ENCODE results near the gene MMP7. TPM values are rescaled to one million over a fixed set of nuclear protein-coding genes. Genes with fewer than 3 reads are reported as not detected.

Gene MMP7
- total and polyA plus RNA-seq, 4 donors, result 0.42 to 2.2 TPM; not detected in 2

DNA sequence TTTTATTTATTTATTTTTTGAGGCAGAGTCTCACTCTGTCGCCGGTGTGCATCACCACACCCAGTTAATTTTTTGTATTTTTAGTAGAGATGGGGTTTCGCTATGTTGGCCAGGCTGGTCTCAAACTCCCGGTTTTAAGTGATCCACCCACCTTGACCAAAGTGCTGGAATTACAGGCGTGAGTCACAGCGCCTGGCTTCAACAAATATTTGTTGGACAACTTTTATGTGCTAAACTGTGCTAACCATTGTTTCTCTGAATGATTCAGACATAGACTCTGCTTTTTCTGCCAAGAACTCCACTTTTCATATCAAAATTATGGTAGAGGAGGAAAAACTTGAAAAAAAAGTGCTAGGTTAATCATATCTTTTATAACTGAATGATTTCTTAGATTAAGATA lies 36.3 kb downstream of the MMP7 start:
- WGBS, 2 donors, result 75 to 76% methylated on average over 6 of the region's 6 CpGs
- Histone ChIP-seq H3K9me3 (ENCODE audit: control insufficient read depth, low read length) (no peaks in the 10 kb centered on the region), H3K36me3 (ENCODE audit: control insufficient read depth in 1 of 2, insufficient read depth in 2 of 2, low read length in 1 of 2) (no peaks in the 10 kb centered on the region), H3K4me1 (ENCODE audit: control insufficient read depth in 1 of 2, insufficient read depth in 2 of 2, low read length in 2 of 2) (no peaks in the 10 kb centered on the region), H3K27ac (ENCODE audit: low read depth in 1 of 2, low read length in 2 of 2) (no peak overlapping the region), H3K27me3 (ENCODE audit: control insufficient read depth in 1 of 2, insufficient read depth in 2 of 2, low read length in 1 of 2) (no peaks in the 10 kb centered on the region), H3K4me3 (ENCODE audit: low read length in 2 of 2) (no peak overlapping the region)
- no peak for ATAC-seq (ENCODE audit: low FRiP score)
- DNase-seq, result no peak
- intact Hi-C loops (cut with DNase I), result loop anchor here (2.0 to 10.0 kb wide), 2 partner anchors 103 to 149 kb away; partner anchors contain the start of gene BIRC2 (in 1 of the 2)

DNA sequence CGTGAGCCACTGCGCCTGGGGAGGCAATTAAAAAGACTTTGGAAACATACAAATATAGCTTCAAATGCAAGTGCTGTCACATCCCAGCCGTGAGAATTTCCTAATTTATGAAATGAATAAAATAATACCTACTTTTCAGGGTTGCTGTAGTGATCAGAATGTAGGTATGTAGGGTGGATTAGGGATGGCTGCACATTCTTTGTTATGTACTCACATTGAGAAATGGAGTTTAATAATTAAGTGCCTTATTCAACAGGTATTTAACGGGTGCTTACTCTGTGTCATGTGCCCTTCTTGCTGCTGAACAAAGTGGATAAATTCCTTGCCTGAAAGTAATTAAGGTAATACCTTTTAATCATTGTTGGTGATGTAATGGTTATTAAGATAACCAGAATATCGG lies 37.0 kb downstream of the MMP7 start:
- Histone ChIP-seq H3K27me3 (ENCODE audit: control insufficient read depth in 1 of 2, insufficient read depth in 2 of 2, low read length in 1 of 2) (no peaks in the 10 kb centered on the region), H3K36me3 (ENCODE audit: control insufficient read depth in 1 of 2, insufficient read depth in 2 of 2, low read length in 1 of 2) (no peaks in the 10 kb centered on the region), H3K4me1 (ENCODE audit: control insufficient read depth in 1 of 2, insufficient read depth in 2 of 2, low read length in 2 of 2) (no peaks in the 10 kb centered on the region), H3K9me3 (ENCODE audit: control insufficient read depth, low read length) (no peaks in the 10 kb centered on the region), H3K4me3 (ENCODE audit: low read length in 2 of 2) (no peak overlapping the region), H3K27ac (ENCODE audit: low read depth in 1 of 2, low read length in 2 of 2) (no peak overlapping the region)
- DNase-seq, result no peak
- intact Hi-C loops (cut with DNase I), result loop anchor here in 1 of 2 donors (10.0 kb wide), 1 partner anchor 149 kb away; the partner anchor contains the start of gene BIRC2
- WGBS, 2 donors, result 83 to 86% methylated on average over 5 of the region's 5 CpGs
- ATAC-seq (ENCODE audit: low FRiP score), result no peak

- ATAC-seq (ENCODE audit: low FRiP score), result no peak
- intact Hi-C loops (cut with DNase I), result loop anchor here in 1 of 2 donors (10.0 kb wide), 1 partner anchor 147 kb away; the partner anchor contains the start of gene BIRC2
Measured at GRCh38 chr11:102491969-102492368, 38.6 kb downstream of the MMP7 start.

GRCh38 chr11:102489186-102490145 lies 41.1 kb downstream of the MMP7 start:
- H3K27ac ChIP-seq (ENCODE audit: low read depth in 1 of 2, low read length in 2 of 2), result no peak overlapping the region
- intact Hi-C loops (cut with DNase I), result loop anchor here in 1 of 2 donors (10.0 kb wide), 1 partner anchor 145 kb away; the partner anchor contains the start of gene BIRC2
- no peaks in the 10 kb centered on the region for H3K27me3 ChIP-seq (ENCODE audit: control insufficient read depth in 1 of 2, insufficient read depth in 2 of 2, low read length in 1 of 2)
- ATAC-seq (ENCODE audit: low FRiP score), result no peak
- peaks cover 1% of the 10 kb centered on the region for H3K9me3 ChIP-seq (ENCODE audit: control insufficient read depth, low read length)
- H3K36me3 ChIP-seq (ENCODE audit: control insufficient read depth in 1 of 2, insufficient read depth in 2 of 2, low read length in 1 of 2), result no peaks in the 10 kb centered on the region
- no peak for DNase-seq
- H3K4me3 ChIP-seq (ENCODE audit: low read length in 2 of 2), result no peak overlapping the region
- no peaks in the 10 kb centered on the region for H3K4me1 ChIP-seq (ENCODE audit: control insufficient read depth in 1 of 2, insufficient read depth in 2 of 2, low read length in 2 of 2)
- 56 to 71% methylated on average over 5 of the region's 5 CpGs for WGBS, 2 donors

More at GRCh38 chr11:102491969-102492368, 38.6 kb downstream of the MMP7 start:
- H3K9me3 ChIP-seq (ENCODE audit: control insufficient read depth, low read length), result peaks cover 1% of the 10 kb centered on the region
- no peak for DNase-seq
- no peaks in the 10 kb centered on the region for H3K27me3 ChIP-seq (ENCODE audit: control insufficient read depth in 1 of 2, insufficient read depth in 2 of 2, low read length in 1 of 2)
- H3K4me1 ChIP-seq (ENCODE audit: control insufficient read depth in 1 of 2, insufficient read depth in 2 of 2, low read length in 2 of 2), result no peaks in the 10 kb centered on the region
- no peak overlapping the region for H3K4me3 ChIP-seq (ENCODE audit: low read length in 2 of 2)
- H3K36me3 ChIP-seq (ENCODE audit: control insufficient read depth in 1 of 2, insufficient read depth in 2 of 2, low read length in 1 of 2), result no peaks in the 10 kb centered on the region
- no peak overlapping the region for H3K27ac ChIP-seq (ENCODE audit: low read depth in 1 of 2, low read length in 2 of 2)
- 87 to 93% methylated on average over 2 of the region's 2 CpGs for WGBS, 2 donors

- no peak overlapping the region for H3K4me3 ChIP-seq (ENCODE audit: low read length in 2 of 2)
- WGBS, 2 donors, result 84 to 90% methylated on average over 3 of the region's 3 CpGs
- no peak overlapping the region for H3K27ac ChIP-seq (ENCODE audit: low read depth in 1 of 2, low read length in 2 of 2)
- DNase-seq (no peak), ATAC-seq (ENCODE audit: low FRiP score) (no peak)
- intact Hi-C loops (cut with DNase I), result no loop called here
- H3K36me3 ChIP-seq (ENCODE audit: control insufficient read depth in 1 of 2, insufficient read depth in 2 of 2, low read length in 1 of 2), result no peaks in the 10 kb centered on the region
- no peaks in the 10 kb centered on the region for H3K27me3 ChIP-seq (ENCODE audit: control insufficient read depth in 1 of 2, insufficient read depth in 2 of 2, low read length in 1 of 2)
- H3K9me3 ChIP-seq (ENCODE audit: control insufficient read depth, low read length), result peaks cover 1% of the 10 kb centered on the region
- H3K4me1 ChIP-seq (ENCODE audit: control insufficient read depth in 1 of 2, insufficient read depth in 2 of 2, low read length in 2 of 2), result no peaks in the 10 kb centered on the region
Measured at GRCh38 chr11:102488208-102488607, 42.3 kb downstream of the MMP7 start.

GRCh38 chr11:102487214-102487613 lies 43.3 kb downstream of the MMP7 start:
- DNase-seq (no peak), ATAC-seq (ENCODE audit: low FRiP score) (no peak)
- intact Hi-C loops (cut with DNase I), result no loop called here
- Histone ChIP-seq H3K4me1 (ENCODE audit: control insufficient read depth in 1 of 2, insufficient read depth in 2 of 2, low read length in 2 of 2) (no peaks in the 10 kb centered on the region), H3K36me3 (ENCODE audit: control insufficient read depth in 1 of 2, insufficient read depth in 2 of 2, low read length in 1 of 2) (no peaks in the 10 kb centered on the region), H3K27ac (ENCODE audit: low read depth in 1 of 2, low read length in 2 of 2) (no peak overlapping the region), H3K27me3 (ENCODE audit: control insufficient read depth in 1 of 2, insufficient read depth in 2 of 2, low read length in 1 of 2) (no peaks in the 10 kb centered on the region), H3K9me3 (ENCODE audit: control insufficient read depth, low read length) (peaks cover 1% of the 10 kb centered on the region), H3K4me3 (ENCODE audit: low read length in 2 of 2) (no peak overlapping the region)
- WGBS, 2 donors, result 61 to 94% methylated on average over 1 of the region's 1 CpG

DNA sequence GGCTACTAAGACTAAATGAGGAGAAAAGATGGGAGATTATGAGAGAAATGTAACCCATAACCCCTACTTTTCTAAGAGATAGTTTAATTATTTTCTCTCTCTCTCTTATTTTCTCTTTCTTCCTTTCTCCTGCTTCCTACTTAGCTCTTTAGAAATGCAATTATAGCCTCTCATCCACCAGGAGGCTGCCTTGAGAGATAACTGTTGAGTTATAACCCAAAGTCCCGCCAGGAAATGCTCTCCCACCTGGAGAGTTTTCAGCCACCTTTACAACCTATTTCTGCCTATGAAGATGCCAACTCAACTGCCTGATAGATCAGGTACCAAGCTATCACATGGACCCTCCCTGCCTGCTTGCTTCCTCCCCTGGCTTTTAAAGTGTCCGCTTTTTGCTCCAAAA lies 44.0 kb downstream of the MMP7 start:
- Histone ChIP-seq H3K4me1 (ENCODE audit: control insufficient read depth in 1 of 2, insufficient read depth in 2 of 2, low read length in 2 of 2) (no peaks in the 10 kb centered on the region), H3K27ac (ENCODE audit: low read depth in 1 of 2, low read length in 2 of 2) (no peak overlapping the region), H3K36me3 (ENCODE audit: control insufficient read depth in 1 of 2, insufficient read depth in 2 of 2, low read length in 1 of 2) (no peaks in the 10 kb centered on the region), H3K27me3 (ENCODE audit: control insufficient read depth in 1 of 2, insufficient read depth in 2 of 2, low read length in 1 of 2) (no peaks in the 10 kb centered on the region), H3K4me3 (ENCODE audit: low read length in 2 of 2) (no peak overlapping the region), H3K9me3 (ENCODE audit: control insufficient read depth, low read length) (peaks cover 1% of the 10 kb centered on the region)
- ATAC-seq (ENCODE audit: low FRiP score) (no peak), DNase-seq (no peak)
- intact Hi-C loops (cut with DNase I), result no loop called here
- WGBS, 2 donors, result 91 to 92% methylated on average over 2 of the region's 2 CpGs

GRCh38 chr11:102485095-102485722 lies 45.3 kb downstream of the MMP7 start:
- intact Hi-C loops (cut with DNase I), result no loop called here
- Histone ChIP-seq H3K36me3 (ENCODE audit: control insufficient read depth in 1 of 2, insufficient read depth in 2 of 2, low read length in 1 of 2) (no peaks in the 10 kb centered on the region), H3K4me3 (ENCODE audit: low read length in 2 of 2) (no peak overlapping the region), H3K27ac (ENCODE audit: low read depth in 1 of 2, low read length in 2 of 2) (no peak overlapping the region), H3K27me3 (ENCODE audit: control insufficient read depth in 1 of 2, insufficient read depth in 2 of 2, low read length in 1 of 2) (no peaks in the 10 kb centered on the region), H3K9me3 (ENCODE audit: control insufficient read depth, low read length) (peaks cover 1% of the 10 kb centered on the region), H3K4me1 (ENCODE audit: control insufficient read depth in 1 of 2, insufficient read depth in 2 of 2, low read length in 2 of 2) (no peaks in the 10 kb centered on the region)
- DNase-seq (no peak), ATAC-seq (ENCODE audit: low FRiP score) (no peak)
- WGBS, 2 donors, result 86 to 91% methylated on average over 2 of the region's 2 CpGs

Measured in aorta (tissue), 5 donors.